Measurements from ENCODE around the gene HOGA1.

GRCh38 chr10:97578171-97578844, 5.9 kb upstream of the HOGA1 start:
- TF ChIP-seq CTCF (IDR thresholded peaks at IDR 0.05; ENCODE audit: low read depth, low read length) (no peak), EZH2phosphoT487 (IDR thresholded peaks at IDR 0.05; ENCODE audit: low read depth) (no peak)
